MG63 (cell line): ENCODE measurements around the gene NPTN. TPM values are rescaled to one million over a fixed set of nuclear protein-coding genes. Genes with fewer than 3 reads are reported as not detected.

Experiments
- DNase-seq: peaks from one replicate; pipeline ENCODE4 v3.0.0-alpha.2; 2020
- H3K27me3 ChIP-seq: fragments of 250-450 bp; sonication (Bioruptor Pico); 2 replicates; pipeline ENCODE4 v1.5.1; 2020; ENCODE audit warnings: mild to moderate bottlenecking, moderate library complexity
- H3K36me3 ChIP-seq: fragments of 250-450 bp; sonication (Bioruptor Pico); 2 replicates; pipeline ENCODE4 v1.5.1; 2020; ENCODE audit warnings: mild to moderate bottlenecking, moderate library complexity
- H3K4me3 ChIP-seq: fragments of 250-450 bp; sonication (Bioruptor Pico); 2 replicates; pipeline ENCODE4 v1.5.1; 2020; ENCODE audit warnings: mild to moderate bottlenecking, moderate library complexity
- H3K9me3 ChIP-seq: fragments of 250-450 bp; sonication (Bioruptor Pico); 2 replicates; pipeline ENCODE4 v1.5.1; 2020; ENCODE audit warnings: mild to moderate bottlenecking, moderate library complexity
- total RNA-seq: library from RNA; depleted of rRNA; stranded (reverse); fragments of >200 nt; shearing (Covaris generic); gene quantifications from 2 replicates; pipeline ENCODE4 v1.2.3, GENCODE V29; 2014; ENCODE audit warnings: low replicate concordance; rRNA removed

NPTN gene
- total RNA-seq, result 82.4 and 224 TPM in 2 replicates

DNA sequence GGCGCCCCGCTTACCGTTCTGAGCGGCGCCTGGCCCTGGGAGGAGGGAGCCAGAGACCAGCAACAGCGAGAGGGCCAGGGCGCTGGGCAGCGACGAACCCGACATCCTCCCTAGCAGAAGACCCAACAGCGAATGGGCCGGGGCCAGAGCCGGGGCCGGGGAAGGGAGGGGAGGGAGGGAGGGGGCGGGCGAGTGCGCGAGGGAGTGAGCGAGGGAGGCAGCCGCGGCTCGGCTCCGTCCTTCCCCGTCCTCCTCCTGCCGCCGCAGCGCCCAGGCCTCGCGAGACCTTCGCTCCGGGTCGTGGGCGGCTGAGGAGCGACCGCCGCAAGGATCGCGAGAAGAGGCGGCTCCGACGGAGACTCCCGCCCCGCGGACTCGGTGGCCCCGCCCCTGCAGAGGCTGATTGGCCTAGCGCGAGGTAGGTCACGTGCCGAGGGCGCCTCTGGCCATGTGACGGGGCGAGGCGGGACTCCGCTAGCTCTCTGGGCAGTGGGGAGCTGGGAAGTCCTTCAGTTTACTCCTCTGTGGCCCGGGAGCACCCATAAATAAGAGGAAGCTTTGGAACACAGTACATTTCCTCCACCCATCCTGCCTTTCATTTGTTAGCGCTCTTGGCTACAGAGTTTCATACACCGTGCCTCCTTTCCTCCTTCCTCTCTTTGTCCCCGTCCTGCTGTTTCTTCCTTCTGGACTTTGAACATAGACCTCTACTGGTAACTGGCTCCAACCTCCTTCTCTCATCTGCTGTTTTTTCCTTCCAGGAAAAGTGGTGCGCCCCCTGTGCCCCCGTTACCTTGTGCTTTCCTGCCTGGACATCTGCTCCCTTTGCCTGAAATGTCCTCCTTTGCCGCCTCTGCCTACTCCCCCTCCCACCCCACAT, at the start of gene NPTN:
NPTN (minus strand) TSS at position 279 of the 880 bp plus-strand sequence; CDS start at position 105, 174 bp downstream.
- Histone ChIP-seq H3K27me3 (no peaks in the 10 kb centered on the region), H3K9me3 (no peaks in the 10 kb centered on the region), H3K4me3 (peak within 1 kb of the TSS; percentile 72), H3K36me3 (no peaks in the 10 kb centered on the region)
- peak; percentile 99 for DNase-seq

DNA sequence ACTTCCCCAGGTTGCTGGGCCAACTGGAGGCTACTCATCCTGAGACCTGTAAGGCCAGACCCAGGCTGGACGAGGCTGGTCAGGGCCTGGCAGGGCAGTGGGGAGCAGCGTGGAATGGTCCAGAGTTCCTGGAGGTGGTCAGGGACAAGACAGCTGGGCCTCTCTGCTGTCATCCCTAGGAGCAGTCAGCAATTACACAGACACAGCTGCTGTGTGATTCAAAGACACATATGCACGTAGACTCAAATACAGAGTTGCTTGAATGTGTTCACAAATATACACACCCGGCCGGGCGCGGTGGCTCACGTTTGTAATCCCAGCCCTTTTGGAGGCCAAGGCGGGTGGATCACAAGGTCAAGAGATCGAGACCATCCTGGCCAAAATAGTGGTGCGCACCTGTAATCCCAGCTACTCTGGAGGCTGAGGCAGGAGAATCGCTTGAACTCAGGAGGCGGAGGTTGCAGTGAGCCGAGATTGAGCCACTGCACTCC, 49.5 kb upstream of the NPTN start:
- Histone ChIP-seq H3K4me3 (no peak overlapping the region), H3K9me3 (no peaks in the 10 kb centered on the region), H3K27me3 (no peaks in the 10 kb centered on the region), H3K36me3 (peaks cover 10% of the 10 kb centered on the region; the same call in 1 of the 2 replicates)
- DNase-seq, result no peak

DNA sequence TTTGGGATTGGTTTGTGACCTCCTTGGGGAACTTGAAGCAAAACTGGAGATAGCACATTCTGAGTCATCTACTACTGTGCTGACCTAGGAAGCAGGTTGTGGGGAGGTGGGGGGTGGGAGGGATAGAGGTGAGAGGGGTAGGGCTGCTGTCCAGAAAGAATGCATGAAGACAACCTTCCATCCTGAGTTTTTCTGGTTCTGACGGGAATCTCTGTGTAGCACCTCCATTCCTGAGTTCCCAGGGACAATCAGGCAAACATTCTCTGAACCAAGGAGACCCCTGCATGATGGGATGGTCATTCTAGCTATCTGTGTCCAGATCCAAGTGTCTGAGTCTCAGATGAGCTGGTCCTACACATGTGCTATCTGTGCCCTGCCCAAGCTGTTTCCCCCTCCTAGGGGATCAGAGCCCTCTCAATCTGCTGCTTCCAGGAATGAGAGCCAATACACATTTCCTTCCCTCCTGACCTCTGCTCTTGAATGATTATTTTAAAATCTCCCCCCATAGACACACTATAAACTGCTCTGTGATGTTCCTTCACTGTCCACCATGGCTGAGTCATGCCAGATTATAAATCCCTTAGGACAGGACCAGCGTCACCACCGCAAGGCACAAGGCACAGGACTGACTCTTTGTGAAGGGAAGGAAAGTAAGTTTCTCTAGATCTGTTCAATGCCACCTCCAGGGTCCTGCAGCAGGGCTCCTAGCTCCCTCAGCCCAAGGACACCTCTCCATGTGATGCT, 48.8 kb upstream of the NPTN start:
- Histone ChIP-seq H3K4me3 (no peak overlapping the region), H3K36me3 (peaks cover 6% of the 10 kb centered on the region; the same call in 1 of the 2 replicates), H3K27me3 (no peaks in the 10 kb centered on the region), H3K9me3 (no peaks in the 10 kb centered on the region)
- DNase-seq, result no peak

DNA sequence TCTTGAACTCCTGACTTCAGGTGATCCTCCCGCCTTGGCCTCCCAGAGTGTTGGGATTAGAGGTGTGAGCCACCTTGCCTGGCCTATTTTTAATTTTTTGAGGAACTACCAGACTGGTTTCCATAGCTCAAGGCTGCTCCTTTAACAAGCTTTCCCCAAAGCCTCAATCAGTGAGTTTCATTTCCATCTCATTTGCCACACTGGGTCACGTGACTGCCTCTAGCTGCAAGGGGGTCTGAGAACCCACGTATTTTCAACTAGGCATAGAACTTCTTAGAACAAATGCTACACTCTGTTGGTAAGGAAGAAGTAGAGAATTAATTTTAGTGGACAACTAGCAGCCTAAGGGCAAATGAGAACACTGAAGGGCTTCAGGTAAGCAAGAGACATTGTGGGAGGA, 47.9 kb upstream of the NPTN start:
- Histone ChIP-seq H3K4me3 (no peak overlapping the region), H3K9me3 (no peaks in the 10 kb centered on the region), H3K27me3 (no peaks in the 10 kb centered on the region), H3K36me3 (peaks cover under 1% of the 10 kb centered on the region; the same call in 1 of the 2 replicates)
- DNase-seq, result no peak

DNA sequence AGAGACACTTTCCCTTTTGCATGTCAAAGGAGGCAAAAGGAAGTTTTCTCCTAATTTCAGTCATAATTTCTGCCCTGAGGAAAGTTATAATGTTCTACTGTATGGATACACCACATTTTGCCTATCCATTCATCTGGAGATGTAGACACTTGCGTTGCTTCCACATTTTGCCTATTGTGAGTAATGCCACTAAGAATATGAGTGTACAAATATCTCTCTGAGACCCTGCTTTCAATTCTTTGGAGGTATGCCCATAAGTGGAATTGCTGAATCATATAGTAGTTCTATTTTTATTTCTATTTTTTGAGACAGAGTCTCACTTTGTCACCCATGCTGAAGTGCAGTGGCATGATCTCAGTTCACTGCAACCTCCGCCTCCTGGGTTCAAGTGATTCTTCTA, 47.4 kb upstream of the NPTN start:
- Histone ChIP-seq H3K4me3 (no peak overlapping the region), H3K9me3 (no peaks in the 10 kb centered on the region), H3K27me3 (no peaks in the 10 kb centered on the region), H3K36me3 (no peaks in the 10 kb centered on the region)
- DNase-seq, result no peak

DNA sequence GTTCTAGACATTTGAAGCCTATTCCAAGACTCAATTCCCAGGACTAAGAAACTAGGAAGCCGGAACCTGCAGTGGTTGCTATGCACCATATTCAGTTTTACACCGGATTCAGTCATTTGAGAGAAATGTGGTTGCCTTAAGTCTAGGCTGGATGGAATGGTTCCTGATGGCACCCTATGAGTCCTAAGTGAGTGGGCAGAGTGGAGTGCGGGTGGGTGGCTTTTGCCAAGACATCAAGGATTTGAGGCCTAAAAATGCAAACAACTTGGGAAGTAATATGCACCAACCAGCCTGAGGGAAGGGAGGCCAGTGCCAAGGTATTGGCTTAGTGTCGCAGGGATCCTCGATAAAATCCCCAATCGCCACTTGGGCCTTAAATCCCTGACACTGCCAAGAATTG, 46.8 kb upstream of the NPTN start:
- no peak for DNase-seq
- Histone ChIP-seq H3K9me3 (no peaks in the 10 kb centered on the region), H3K36me3 (no peaks in the 10 kb centered on the region), H3K4me3 (no peak overlapping the region), H3K27me3 (no peaks in the 10 kb centered on the region)

DNA sequence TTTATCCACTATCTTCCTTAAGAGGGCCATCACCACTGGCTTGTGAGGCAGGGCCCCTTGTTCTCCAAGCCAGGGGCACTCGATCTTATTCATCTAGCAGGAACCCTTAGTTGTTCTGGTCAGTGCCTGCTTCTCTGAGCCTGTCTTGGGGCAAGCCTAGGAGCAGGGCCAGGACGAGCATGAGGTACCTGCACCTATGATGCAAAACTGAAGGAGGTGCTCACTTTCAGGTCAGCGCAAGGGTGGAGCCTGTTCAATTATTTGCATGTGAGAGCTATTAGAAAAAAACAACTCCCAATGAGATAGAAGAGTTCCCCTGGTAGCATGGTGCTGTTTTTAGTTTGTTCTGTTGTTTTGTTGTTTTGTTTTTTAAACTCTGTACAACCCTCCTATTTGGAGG, 46.0 kb upstream of the NPTN start:
- Histone ChIP-seq H3K36me3 (no peaks in the 10 kb centered on the region), H3K4me3 (no peak overlapping the region), H3K27me3 (no peaks in the 10 kb centered on the region), H3K9me3 (no peaks in the 10 kb centered on the region)
- DNase-seq, result no peak

DNA sequence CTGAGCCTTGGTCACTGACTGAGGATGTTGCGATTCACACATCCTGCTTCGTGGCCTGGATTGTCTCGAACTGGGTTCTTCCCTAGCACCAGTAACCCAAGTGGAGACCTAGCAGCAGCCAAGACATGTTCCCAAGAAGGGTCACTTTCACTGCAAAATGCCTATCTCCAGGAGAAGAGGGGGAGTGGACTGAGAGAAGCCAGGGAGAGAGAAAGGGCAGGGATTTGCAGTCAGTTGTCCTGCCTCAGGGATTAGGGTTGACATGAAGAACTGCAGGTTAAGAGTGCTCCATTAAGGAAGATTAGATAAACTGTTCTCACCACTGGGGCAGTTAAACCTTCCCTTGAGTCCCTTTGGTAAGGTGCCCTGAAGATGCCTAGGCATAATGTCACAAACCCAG, 45.3 kb upstream of the NPTN start:
- Histone ChIP-seq H3K4me3 (no peak overlapping the region), H3K27me3 (no peaks in the 10 kb centered on the region), H3K9me3 (no peaks in the 10 kb centered on the region), H3K36me3 (no peaks in the 10 kb centered on the region)
- no peak for DNase-seq

DNA sequence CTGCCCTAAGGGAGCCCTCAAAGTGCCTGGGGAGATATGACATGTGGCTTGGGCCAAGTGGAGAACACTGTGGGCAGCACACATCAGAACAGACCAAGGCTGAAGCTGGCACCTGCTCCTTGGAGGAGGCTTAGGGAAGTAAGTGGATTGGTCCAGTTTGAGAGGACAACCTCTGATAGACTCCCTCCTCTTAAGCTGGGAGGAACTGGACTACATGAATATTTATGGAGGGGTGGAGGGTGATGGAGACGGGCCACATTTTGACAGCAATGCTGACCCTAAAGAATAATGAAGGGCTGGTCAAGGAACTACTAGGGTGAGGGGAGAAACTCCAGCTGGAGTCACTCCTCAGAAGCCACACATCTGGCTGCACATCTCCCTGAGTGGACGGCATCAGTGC, 44.5 kb upstream of the NPTN start:
- H3K4me3 ChIP-seq, result no peak overlapping the region
- no peaks in the 10 kb centered on the region for H3K36me3 ChIP-seq
- no peak for DNase-seq
- H3K27me3 ChIP-seq, result no peaks in the 10 kb centered on the region; the same call in 1 of the 2 replicates
- no peaks in the 10 kb centered on the region for H3K9me3 ChIP-seq

DNA sequence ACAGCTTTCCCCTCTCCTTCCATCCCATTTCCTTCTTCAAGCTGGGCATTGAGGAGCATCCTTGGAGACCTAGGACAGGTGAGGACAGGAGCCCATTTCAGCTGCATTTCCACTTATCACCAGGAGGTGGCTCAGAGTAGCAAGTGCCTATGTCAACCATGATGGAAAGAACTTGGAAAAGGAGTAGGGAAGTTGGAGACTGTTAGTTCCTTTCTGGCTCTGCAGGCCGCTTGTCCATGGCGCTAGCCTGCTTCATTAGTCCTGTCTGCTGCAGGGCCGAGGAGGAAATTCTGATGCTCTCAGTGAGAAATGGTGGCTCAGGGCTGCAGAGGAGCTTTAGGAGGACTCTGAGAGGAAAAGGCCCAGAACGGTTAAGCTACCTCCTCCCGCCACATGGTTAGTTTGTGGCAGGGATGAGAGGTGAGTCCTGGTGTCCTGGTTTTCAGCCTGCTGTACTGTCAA, 44.0 kb upstream of the NPTN start:
- Histone ChIP-seq H3K4me3 (no peak overlapping the region), H3K9me3 (no peaks in the 10 kb centered on the region), H3K27me3 (no peaks in the 10 kb centered on the region; the same call in 1 of the 2 replicates), H3K36me3 (no peaks in the 10 kb centered on the region)
- DNase-seq, result peak; percentile 42

DNA sequence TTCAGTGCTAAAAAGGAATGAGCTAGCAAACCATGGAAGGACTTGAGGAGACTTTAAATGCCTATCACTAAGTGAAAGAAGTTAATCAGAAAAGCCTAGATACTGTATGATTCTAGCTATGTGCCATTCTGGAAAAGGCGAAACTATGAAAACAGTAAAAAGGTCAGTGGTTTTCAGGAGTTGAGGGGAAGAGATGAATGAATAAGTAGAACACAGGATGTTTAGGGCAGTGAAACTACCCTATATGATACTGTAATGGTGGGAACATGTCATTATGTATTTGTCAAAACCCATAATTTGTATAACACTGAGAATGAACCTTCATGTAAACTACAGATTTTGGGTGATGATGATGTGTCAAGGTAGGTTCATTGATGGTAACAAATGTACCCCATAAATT, 41.4 kb upstream of the NPTN start:
- H3K4me3 ChIP-seq, result no peak overlapping the region
- H3K36me3 ChIP-seq, result no peaks in the 10 kb centered on the region
- no peaks in the 10 kb centered on the region; the same call in 1 of the 2 replicates for H3K27me3 ChIP-seq
- no peak for DNase-seq
- no peaks in the 10 kb centered on the region for H3K9me3 ChIP-seq

DNA sequence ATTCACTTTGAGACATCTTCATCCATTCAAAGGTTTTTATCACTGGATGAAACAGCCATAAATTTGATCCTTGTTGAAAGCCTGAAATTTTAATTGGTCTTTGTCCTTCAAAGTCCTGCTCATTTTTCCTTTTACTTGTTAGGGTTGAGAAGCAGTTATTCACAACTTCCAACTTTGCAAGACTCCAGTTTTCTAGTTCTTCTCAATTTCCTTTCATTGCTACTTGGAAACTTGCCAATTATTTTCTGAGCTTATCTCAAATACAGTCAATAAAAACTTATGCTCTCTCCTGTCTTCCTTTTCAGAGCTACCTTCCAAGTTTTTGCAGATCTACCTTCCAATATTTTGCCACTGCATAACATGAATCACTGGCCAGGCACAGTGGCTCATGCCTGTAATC, 27.3 kb upstream of the NPTN start:
- Histone ChIP-seq H3K27me3 (peaks cover 13% of the 10 kb centered on the region), H3K36me3 (no peaks in the 10 kb centered on the region), H3K9me3 (no peaks in the 10 kb centered on the region; the same call in 1 of the 2 replicates), H3K4me3 (no peak overlapping the region)
- DNase-seq, result no peak

DNA sequence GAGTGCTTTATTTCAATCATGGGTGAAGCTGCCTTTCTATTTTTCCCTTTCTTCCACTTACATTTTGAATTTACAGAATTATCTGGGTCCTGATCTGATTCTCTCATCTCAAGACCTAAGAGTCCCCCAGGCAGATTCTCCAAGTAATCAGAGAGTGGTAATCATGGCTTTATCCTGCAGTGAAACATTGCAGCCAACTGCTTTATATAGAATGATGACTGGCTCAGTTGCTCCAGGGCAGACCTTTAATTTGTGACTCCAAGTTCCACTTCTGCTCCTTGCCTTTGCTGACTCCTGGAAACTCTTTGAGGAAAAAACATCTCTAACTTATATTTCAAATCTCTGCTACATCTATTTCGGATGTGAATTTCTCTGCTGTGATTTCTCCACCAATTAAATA, 25.5 kb upstream of the NPTN start:
- Histone ChIP-seq H3K27me3 (peaks cover 17% of the 10 kb centered on the region; the same call in 1 of the 2 replicates), H3K9me3 (no peaks in the 10 kb centered on the region; the same call in 1 of the 2 replicates), H3K4me3 (no peak overlapping the region), H3K36me3 (no peaks in the 10 kb centered on the region)
- no peak for DNase-seq

DNA sequence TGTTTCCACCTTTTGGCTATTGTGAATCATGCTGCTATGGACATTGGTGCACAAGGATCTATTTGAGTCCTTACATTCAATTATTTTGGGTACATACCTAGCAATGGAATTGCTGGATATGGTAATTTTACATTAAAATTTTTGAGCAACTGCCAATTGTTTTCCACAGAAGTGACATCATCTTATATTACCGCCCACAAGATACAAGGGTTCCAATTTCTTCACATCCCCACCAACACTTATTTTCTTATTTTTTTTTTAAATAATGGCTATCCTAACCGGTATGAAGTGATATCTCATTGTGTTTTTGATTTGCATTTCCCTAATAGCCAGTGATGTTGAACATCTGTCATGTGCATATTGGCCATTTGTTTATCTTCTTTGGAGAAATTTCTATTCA, 22.5 kb upstream of the NPTN start:
- H3K9me3 ChIP-seq, result no peaks in the 10 kb centered on the region
- no peak overlapping the region for H3K4me3 ChIP-seq
- H3K27me3 ChIP-seq, result peaks cover 17% of the 10 kb centered on the region; the same call in 1 of the 2 replicates
- no peaks in the 10 kb centered on the region for H3K36me3 ChIP-seq
- DNase-seq, result no peak

DNA sequence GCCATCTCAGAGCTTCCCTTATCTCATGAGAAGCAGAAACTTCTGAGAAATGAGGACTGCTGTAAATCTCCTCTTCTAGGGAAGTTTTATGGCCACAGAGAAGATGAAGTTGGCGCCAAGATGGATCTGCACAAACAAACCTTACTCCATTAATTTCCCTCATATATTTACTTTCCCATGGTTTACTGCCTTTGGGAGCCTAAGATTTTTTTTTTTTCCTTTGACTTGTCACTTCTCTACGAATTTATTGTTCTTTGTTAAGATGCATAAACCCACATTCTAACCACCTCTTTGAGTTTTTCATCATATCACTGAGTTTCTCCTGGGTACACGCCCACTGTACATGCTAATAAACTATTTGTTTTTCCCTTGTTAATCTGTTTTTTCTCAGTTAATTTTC, 21.5 kb upstream of the NPTN start:
- Histone ChIP-seq H3K4me3 (no peak overlapping the region), H3K9me3 (no peaks in the 10 kb centered on the region), H3K27me3 (peaks cover 16% of the 10 kb centered on the region; the same call in 1 of the 2 replicates), H3K36me3 (no peaks in the 10 kb centered on the region)
- no peak for DNase-seq

DNA sequence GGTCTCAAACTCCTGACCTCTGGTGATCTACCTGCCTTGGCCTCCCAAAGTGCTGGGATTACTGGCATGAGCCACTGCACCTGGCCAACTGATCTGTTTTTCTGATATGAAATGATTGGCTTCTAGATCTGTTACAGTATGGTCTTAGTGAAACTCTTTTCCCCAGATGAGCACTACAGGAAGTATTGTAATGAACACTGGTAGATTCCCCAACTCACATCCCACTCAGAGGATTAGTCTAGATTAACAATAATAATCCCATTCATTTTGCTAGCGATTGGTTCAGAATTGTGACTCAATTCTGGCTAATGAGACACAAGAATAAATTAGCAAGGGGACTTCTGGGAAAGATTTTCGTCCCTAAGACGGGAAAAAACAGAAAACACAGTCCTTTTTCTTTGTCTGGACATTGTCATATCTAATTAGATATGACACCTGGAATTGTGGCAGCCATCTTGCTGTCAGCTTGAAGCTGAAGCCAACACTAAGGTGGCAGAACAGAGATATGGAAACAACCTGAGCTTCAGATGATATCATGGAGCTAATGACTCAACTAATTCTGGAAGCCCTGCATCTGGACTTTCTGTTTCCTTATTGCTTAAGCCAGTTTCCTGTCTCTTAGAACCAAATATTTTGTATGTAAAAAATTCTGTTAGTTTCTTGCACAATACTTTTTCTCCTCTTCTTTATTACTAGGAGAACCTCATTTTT, 17.4 kb upstream of the NPTN start:
- Histone ChIP-seq H3K9me3 (no peaks in the 10 kb centered on the region), H3K36me3 (no peaks in the 10 kb centered on the region), H3K4me3 (no peak overlapping the region), H3K27me3 (peaks cover 5% of the 10 kb centered on the region; the same call in 1 of the 2 replicates)
- DNase-seq, result no peak

DNA sequence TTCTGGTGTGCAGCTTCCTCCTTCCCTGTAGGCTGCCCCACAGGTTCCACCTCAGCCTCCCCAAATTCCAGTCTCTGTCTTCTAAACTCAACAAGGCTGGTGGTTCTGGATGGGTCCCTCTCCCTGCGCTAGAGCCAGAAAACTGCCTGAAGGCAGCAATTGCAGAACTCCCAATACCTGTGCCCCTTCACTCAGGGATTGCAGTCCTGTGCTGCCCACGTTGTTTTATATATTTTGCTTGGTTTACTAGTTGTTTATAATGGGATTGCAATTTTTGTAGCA, 14.8 kb upstream of the NPTN start:
- H3K27me3 ChIP-seq, result no peaks in the 10 kb centered on the region
- H3K36me3 ChIP-seq, result no peaks in the 10 kb centered on the region
- no peak overlapping the region for H3K4me3 ChIP-seq
- DNase-seq, result no peak
- no peaks in the 10 kb centered on the region for H3K9me3 ChIP-seq
